ENCODE results near the gene RAB11B. TPM values are rescaled to one million over a fixed set of nuclear protein-coding genes. Genes with fewer than 3 reads are reported as not detected.
"Not testable (repeated sequence)": the region's sequence is repeated elsewhere in the genome, so short reads cannot be mapped to it uniquely, and the experiment has no call there.

Gene RAB11B
- total RNA-seq, 1 donor from 2014 or later: 157 TPM

GRCh38 chr19:8367327-8368001 lies 22.7 kb upstream of the RAB11B start:
- no peak for TF ChIP-seq CTCF (IDR thresholded peaks at IDR 0.05; ENCODE audit: borderline replicate concordance)
- intact Hi-C loops (cut with micrococcal nuclease): no loop called here

GRCh38 chr19:8370176-8371010 lies 19.8 kb upstream of the RAB11B start:
- no peaks in the 10 kb centered on the region for H3K9me3 ChIP-seq (replicated peaks)
- TF ChIP-seq CTCF (IDR thresholded peaks at IDR 0.05; ENCODE audit: borderline replicate concordance): no peak
- H3K36me3 ChIP-seq: peaks cover 59% of the 10 kb centered on the region
- no peak for DNase-seq
- H3K27me3 ChIP-seq (ENCODE audit: low read depth): no peaks in the 10 kb centered on the region
- H3K4me3 ChIP-seq: no peak overlapping the region
- H3K4me1 ChIP-seq: peaks cover 70% of the 10 kb centered on the region
- H3K27ac ChIP-seq (replicated peaks): peak overlapping the region; percentile 50
- intact Hi-C loops (cut with micrococcal nuclease): no loop called here

More at GRCh38 chr19:8367327-8368001, 22.7 kb upstream of the RAB11B start:
- DNase-seq: peak; percentile 91
- peaks cover 88% of the 10 kb centered on the region for H3K4me1 ChIP-seq
- H3K27ac ChIP-seq (replicated peaks): peak overlapping the region; percentile 88
- no peaks in the 10 kb centered on the region for H3K27me3 ChIP-seq (ENCODE audit: low read depth)
- H3K36me3 ChIP-seq: peaks cover 37% of the 10 kb centered on the region
- no peaks in the 10 kb centered on the region for H3K9me3 ChIP-seq (replicated peaks)
- H3K4me3 ChIP-seq: peak overlapping the region; percentile 80

- intact Hi-C loops (cut with micrococcal nuclease): no loop called here
- Histone ChIP-seq H3K36me3 (peaks cover 59% of the 10 kb centered on the region), H3K4me1 (peaks cover 62% of the 10 kb centered on the region), H3K27me3 (ENCODE audit: low read depth) (no peaks in the 10 kb centered on the region), H3K27ac (replicated peaks) (peak overlapping the region; percentile 50), H3K9me3 (replicated peaks) (no peaks in the 10 kb centered on the region), H3K4me3 (no peak overlapping the region)
- no peak for DNase-seq
- no peak for TF ChIP-seq CTCF (IDR thresholded peaks at IDR 0.05; ENCODE audit: borderline replicate concordance)
These were observed 19.0 kb upstream of the RAB11B start for GRCh38 chr19:8371011-8371804.

GRCh38 chr19:8373867-8374813 lies 16.0 kb upstream of the RAB11B start:
- intact Hi-C loops (cut with micrococcal nuclease): no loop called here
- H3K36me3 ChIP-seq: peaks cover 52% of the 10 kb centered on the region

GRCh38 chr19:8375766-8376165 lies 14.4 kb upstream of the RAB11B start:
- DNase-seq; intact Hi-C loops (cut with micrococcal nuclease): not testable (repeated sequence)

More at GRCh38 chr19:8373867-8374813, 16.0 kb upstream of the RAB11B start:
- no peak for DNase-seq
- peaks cover 32% of the 10 kb centered on the region for H3K4me1 ChIP-seq
- H3K27ac ChIP-seq (replicated peaks): peak overlapping the region; percentile 44
- H3K9me3 ChIP-seq (replicated peaks): no peaks in the 10 kb centered on the region
- H3K27me3 ChIP-seq (ENCODE audit: low read depth): no peaks in the 10 kb centered on the region
- no peak overlapping the region for H3K4me3 ChIP-seq
- TF ChIP-seq CTCF (IDR thresholded peaks at IDR 0.05; ENCODE audit: borderline replicate concordance): no peak

GRCh38 chr19:8376373-8376974 lies 13.7 kb upstream of the RAB11B start:
- H3K27me3 ChIP-seq (ENCODE audit: low read depth); H3K27ac ChIP-seq (replicated peaks); intact Hi-C loops (cut with micrococcal nuclease); H3K4me3 ChIP-seq; DNase-seq: not testable (repeated sequence)
- Histone ChIP-seq H3K36me3 (peaks cover 39% of the 10 kb centered on the region), H3K9me3 (replicated peaks) (peaks cover 12% of the 10 kb centered on the region), H3K4me1 (peaks cover 13% of the 10 kb centered on the region)

More at GRCh38 chr19:8375766-8376165, 14.4 kb upstream of the RAB11B start:
- not testable (repeated sequence) for H3K27me3 ChIP-seq (ENCODE audit: low read depth); H3K4me3 ChIP-seq; H3K27ac ChIP-seq (replicated peaks)
- peaks cover 12% of the 10 kb centered on the region for H3K9me3 ChIP-seq (replicated peaks)
- peaks cover 20% of the 10 kb centered on the region for H3K4me1 ChIP-seq
- H3K36me3 ChIP-seq: peaks cover 46% of the 10 kb centered on the region

Measured in left ventricle myocardium inferior (tissue), 1 donor.